ENCODE data around the gene FUT4. TPM values are rescaled to one million over a fixed set of nuclear protein-coding genes. Genes with fewer than 3 reads are reported as not detected.

The FUT4 gene
- total RNA-seq, 2 donors from 2014 or later = 2.9 to 3.2 TPM

- intact Hi-C loops (cut with DNase I) = no loop called here
- no peak for ATAC-seq
- no peak for DNase-seq
Observed at GRCh38 chr11:94586978-94587377, 43.3 kb downstream of the FUT4 start.

GRCh38 chr11:94588366-94588942 is 44.7 kb downstream of the FUT4 start:
- DNase-seq = no peak
- ATAC-seq = no peak
- intact Hi-C loops (cut with DNase I) = no loop called here

- ATAC-seq (no peak), DNase-seq (no peak)
- intact Hi-C loops (cut with DNase I) = no loop called here
Observed at GRCh38 chr11:94590352-94591041, 46.8 kb downstream of the FUT4 start.

- peak in 1 of 2 donors; percentile 59 for ATAC-seq
- intact Hi-C loops (cut with DNase I) = no loop called here
- no peak for DNase-seq
Observed at GRCh38 chr11:94593030-94593429, 49.3 kb downstream of the FUT4 start.

- DNase-seq (no peak), ATAC-seq (no peak)
- intact Hi-C loops (cut with DNase I) = no loop called here
Observed at GRCh38 chr11:94595076-94595475, 51.4 kb downstream of the FUT4 start.

GRCh38 chr11:94597896-94598295 is 54.2 kb downstream of the FUT4 start:
- intact Hi-C loops (cut with DNase I) = no loop called here
- no peak for DNase-seq
- no peak for ATAC-seq

Other genes with a start within 250 kb of the FUT4 start
- not detected for gene IZUMO1R, start 239.3 kb upstream of the FUT4 start, total RNA-seq
- under 1 TPM; 0.10 to 0.32 TPM for gene GPR83, start 142.5 kb upstream of the FUT4 start, total RNA-seq
- 10 to 100 TPM in 1 of 2 donors, 1 to 10 TPM in 1; 8.0 to 10.0 TPM for gene MRE11, start 50.1 kb upstream of the FUT4 start, total RNA-seq
- gene ANKRD49, start 49.9 kb upstream of the FUT4 start, total RNA-seq = 1 to 10 TPM; 5.8 to 6.5 TPM
- not detected for gene C11orf97, start 31.5 kb upstream of the FUT4 start, total RNA-seq
- gene PIWIL4, start 23.4 kb downstream of the FUT4 start, total RNA-seq = 1 to 10 TPM; 1.0 to 1.5 TPM
- gene AMOTL1, start 224.4 kb downstream of the FUT4 start, total RNA-seq = 100 to 1,000 TPM in 1 of 2 donors, 10 to 100 TPM in 1; 60.6 to 106 TPM

Measured in left cardiac atrium (tissue), 4 donors.